NB4 (cell line): ENCODE measurements around the gene GPR153.

Experiments used
- POLR2A ChIP-seq: IDR thresholded peaks from 2 replicates; pipeline ENCODE4 v1.6.1; 2011; ENCODE audit warnings: mild to moderate bottlenecking; ENCODE audit not compliant: insufficient read length; ENCODE audit errors: extremely low read depth
- TF ChIP-seq, protein P1 (sequence below): IDR thresholded peaks from one replicate; pipeline ENCODE4 v1.5.1; 2012; ENCODE audit warnings: low read depth, low read length

DNA sequence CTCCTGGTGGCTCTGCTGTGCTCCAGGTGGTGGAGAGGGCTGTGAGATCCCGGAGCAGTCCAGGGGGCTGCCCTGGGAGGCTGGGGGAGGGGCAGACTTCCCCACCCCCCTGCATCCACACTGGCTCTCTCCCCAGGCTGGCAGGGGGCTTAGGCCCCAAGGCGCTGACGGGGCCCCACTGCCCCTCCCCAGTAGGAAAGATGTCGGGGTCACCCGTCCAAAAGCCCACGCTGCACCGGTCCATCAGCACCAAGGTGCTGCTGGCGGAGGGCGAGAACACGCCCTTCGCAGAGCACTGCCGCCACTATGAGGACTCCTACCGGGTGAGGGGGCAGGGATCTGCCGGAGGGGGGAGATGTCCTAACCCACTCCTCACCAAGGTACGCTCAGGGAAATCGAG, 49.2 kb downstream of the GPR153 start:
- TF ChIP-seq, protein P1, sequence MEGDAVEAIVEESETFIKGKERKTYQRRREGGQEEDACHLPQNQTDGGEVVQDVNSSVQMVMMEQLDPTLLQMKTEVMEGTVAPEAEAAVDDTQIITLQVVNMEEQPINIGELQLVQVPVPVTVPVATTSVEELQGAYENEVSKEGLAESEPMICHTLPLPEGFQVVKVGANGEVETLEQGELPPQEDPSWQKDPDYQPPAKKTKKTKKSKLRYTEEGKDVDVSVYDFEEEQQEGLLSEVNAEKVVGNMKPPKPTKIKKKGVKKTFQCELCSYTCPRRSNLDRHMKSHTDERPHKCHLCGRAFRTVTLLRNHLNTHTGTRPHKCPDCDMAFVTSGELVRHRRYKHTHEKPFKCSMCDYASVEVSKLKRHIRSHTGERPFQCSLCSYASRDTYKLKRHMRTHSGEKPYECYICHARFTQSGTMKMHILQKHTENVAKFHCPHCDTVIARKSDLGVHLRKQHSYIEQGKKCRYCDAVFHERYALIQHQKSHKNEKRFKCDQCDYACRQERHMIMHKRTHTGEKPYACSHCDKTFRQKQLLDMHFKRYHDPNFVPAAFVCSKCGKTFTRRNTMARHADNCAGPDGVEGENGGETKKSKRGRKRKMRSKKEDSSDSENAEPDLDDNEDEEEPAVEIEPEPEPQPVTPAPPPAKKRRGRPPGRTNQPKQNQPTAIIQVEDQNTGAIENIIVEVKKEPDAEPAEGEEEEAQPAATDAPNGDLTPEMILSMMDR, result no peak
- TF ChIP-seq POLR2A, result no peak
